HS-27A (cell line): Measurements from ENCODE around the gene TMIGD2.
A peak's percentile ranks its signal among the peaks of the same experiment; 100 is the strongest.
"Not testable (repeated sequence)": the region's sequence is repeated elsewhere in the genome, so short reads cannot be mapped to it uniquely, and the experiment has no call there.

ENCODE experiments used
- DNase-seq: peaks from one replicate; pipeline ENCODE4 v3.0.0-alpha.2; 2012; ENCODE audit warnings: low read depth, missing footprints

Gene TMIGD2

DNA sequence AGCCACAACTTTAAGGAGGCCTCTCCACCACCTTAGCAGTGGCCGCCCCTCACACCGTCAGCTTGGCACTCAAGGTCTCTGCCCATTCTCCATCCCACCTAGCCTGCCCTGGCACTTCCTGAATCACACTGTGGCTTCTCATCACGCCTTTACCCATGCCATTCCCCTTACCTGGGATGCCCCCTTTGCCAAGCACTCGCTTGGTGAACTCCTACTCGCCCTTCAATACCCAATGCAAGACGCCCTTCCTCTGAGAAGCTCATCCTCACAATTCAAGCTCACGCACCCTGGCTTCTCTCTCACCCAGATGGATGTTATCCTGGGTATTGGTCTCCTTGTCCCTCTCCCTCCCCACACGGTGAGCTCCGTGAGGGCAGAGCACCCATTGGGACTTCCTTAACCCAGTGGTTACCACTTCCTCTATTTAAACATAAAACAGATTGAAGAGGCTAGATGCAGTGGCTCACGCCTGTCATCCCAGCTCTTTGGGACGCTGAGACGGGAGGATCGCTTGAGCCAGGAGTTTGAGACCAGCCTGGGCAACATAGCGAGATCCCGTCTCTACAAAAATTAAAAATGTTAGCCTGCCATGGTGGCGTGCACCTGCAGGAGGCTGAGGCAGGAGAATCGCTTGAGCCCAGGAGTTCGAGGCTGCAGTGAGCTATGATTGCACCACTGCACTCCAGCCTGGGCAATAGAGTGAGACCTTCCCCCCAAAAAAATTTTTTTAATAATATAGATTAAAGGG is 35.8 kb downstream of the TMIGD2 start:
- DNase-seq, result no peak

DNA sequence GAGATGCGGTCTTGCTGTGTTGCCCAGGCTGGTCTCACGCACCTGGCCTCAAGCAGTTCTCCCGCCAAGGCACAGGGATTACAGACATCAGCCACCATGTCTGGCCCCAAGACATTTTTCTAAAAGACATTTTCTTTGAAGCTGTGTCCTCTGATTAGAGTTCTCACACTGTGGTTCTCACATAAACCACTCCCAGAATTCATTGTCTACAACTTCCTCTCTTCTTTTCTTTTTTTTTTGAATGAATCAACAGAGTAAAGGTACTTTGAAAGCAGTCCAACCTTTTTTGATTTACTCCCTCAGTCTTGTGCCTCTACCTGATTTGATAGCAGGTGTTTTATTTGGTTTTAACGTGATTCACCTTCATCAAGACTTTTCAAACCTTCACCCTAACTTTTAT is 37.4 kb downstream of the TMIGD2 start:
- DNase-seq, result no peak

DNA sequence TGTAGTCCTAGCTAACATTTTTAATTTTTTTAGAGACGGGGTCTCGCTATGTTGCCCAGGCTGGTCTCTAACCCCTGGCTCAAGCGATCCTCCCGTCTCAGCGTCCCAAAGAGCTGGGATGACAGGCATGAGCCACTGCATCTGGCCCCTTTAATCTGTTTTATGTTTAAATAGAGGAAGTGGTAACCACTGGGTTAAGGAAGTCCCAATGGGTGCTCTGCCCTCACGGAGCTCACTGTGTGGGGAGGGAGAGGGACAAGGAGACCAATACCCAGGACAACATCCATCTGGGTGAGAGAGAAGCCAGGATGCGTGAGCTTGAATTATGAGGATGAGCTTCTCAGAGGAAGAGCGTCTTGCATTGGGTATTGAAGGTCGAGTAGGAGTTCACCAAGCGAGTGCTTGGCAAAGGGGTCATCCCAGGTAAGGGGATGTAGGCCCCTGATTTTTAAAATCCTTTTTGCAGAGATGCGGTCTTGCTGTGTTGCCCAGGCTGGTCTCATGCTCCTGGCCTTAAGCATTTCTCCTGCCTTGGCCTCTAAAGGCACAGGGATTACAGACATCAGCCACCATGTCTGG is 41.5 kb downstream of the TMIGD2 start:
- no peak for DNase-seq

GRCh38 chr19:4258181-4258580 is 44.0 kb downstream of the TMIGD2 start:
- DNase-seq, result no peak

DNA sequence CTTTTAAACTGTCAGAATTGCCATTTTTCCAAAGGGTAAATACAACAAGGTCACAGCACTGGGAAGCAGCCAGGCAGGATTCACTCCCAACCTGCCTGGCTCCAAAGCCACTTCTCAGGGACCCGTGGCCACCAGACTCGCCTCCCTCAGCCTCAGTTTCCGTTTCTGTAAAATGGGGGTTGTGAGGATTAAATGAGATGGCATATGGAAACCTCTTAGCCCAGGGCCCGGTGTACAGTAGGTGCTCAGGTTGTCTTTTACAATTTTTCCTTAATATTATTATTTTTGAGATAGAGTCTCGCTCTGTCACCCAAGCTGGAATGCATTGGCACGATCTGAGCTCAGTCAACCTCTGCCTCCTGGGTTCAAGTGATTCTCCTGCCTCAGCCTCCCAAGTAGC is 45.2 kb downstream of the TMIGD2 start:
- DNase-seq, result no peak

GRCh38 chr19:4256563-4256962 is 45.6 kb downstream of the TMIGD2 start:
- DNase-seq, result no peak

DNA sequence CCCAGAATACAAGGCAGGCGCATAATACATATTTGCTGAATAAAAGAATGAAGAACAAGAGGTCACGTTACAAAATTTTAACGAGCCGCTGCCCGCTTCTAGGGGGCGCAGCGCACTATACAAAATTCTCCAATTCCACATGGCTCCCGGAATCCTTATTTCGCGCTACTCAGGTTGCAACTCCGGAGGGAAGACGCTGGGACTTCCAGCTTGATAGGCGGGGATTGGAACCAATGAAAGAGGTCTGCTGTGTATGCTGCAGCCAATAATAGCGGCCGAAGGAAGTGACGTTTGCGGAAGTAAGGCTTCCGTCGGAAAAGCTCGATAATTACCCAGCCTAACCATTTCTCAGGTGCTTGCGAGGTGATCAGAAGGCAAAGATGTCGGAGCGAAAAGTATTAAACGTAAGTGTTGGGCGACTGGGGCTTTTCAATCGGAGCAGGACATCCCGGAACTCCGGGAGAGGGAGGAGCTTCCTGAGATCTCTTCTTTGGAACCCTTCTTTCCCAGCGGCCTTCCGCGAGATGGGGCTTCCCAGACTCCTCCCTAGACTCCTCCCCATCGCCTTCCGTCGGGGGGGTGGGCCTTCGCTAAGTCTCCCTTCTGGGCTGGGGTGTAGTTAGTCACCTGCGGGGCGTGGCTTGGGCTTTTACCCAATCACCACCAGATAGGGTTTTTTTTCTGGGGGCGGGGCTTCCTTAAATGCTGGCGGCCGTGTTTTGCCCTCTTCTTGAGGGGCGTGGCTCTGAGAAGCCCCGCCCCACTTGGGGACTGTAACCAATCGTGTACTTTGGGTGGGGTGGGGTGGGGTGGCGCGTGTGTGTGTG is 55.2 kb downstream of the TMIGD2 start, which contains the start of gene YJU2:
Gene YJU2, plus strand, starts transcription at position 314 of the 827 bp plus-strand sequence. Its CDS starts 67 bp downstream, at position 381.
- peak; percentile 96 for DNase-seq

- DNase-seq, result not testable (repeated sequence)
Measured at GRCh38 chr19:4245938-4246337, 56.3 kb downstream of the TMIGD2 start.
